Esophagus squamous epithelium (tissue), 5 donors: ENCODE data around the gene TULP4. TPM values are rescaled to one million over a fixed set of nuclear protein-coding genes. Genes with fewer than 3 reads are reported as not detected.

Source experiments
- DNase-seq: peaks from one replicate; lab custom pipeline; 2025; lab: John Stamatoyannopoulos, UW
- H3K27ac ChIP-seq, 4 donors: fragments of 200-600 bp; sonication (generic); one replicate each; pipeline ENCODE4 v1.5.1; 2016 to 2019; ENCODE audit warnings: mild to moderate bottlenecking in 1 of 4
- H3K27me3 ChIP-seq, 4 donors: fragments of 200-600 bp; sonication (generic); 1 replicate in 3 of 4; 2 replicates in 1 of 4; pipeline versions ENCODE4 v1.5.1 to v1.6.0; 2017 to 2021; ENCODE audit warnings: antibody characterized with exemption in 1 of 4
- H3K36me3 ChIP-seq, 3 donors: fragments of 200-600 bp; sonication (generic); one replicate each; pipeline ENCODE4 v1.5.1; 2016 to 2019
- H3K4me1 ChIP-seq, 3 donors: fragments of 200-600 bp; sonication (generic); one replicate each; pipeline ENCODE4 v1.5.1; 2017 to 2019
- H3K4me3 ChIP-seq, 4 donors: fragments of 200-600 bp; sonication (generic); 1 replicate in 3 of 4; 2 replicates in 1 of 4; pipeline ENCODE4 v1.5.1; 2016 to 2019; ENCODE audit warnings: mild to moderate bottlenecking in 2 of 4, moderate library complexity in 1 of 4
- H3K9me3 ChIP-seq, 3 donors: fragments of 200-600 bp; sonication (generic); one replicate each; pipeline ENCODE4 v1.5.1; 2016 to 2019
- CTCF ChIP-seq, 6 experiments: fragments of 450-650 bp in 4 of 6; fragments of 200-600 bp in 2 of 6; sonication (generic) in 2 of 6; IDR thresholded peaks; one replicate each; pipeline ENCODE4 v1.5.1; 2016 to 2019; ENCODE audit warnings: antibody characterized with exemption in 6 of 6, mild to moderate bottlenecking in 4 of 6, moderate library complexity in 4 of 6
- POLR2A ChIP-seq, 4 donors: fragments of 450-650 bp; IDR thresholded peaks; one replicate each; pipeline ENCODE4 v1.6.1; 2017; ENCODE audit warnings: antibody characterized with exemption in 4 of 4, mild to moderate bottlenecking in 4 of 4, moderate library complexity in 3 of 4
- WGBS, 2 donors: methylation state at CpG; one replicate each; pipeline ENCODE4 v1.1.5; 2018; 5-methylcytosine and 5-hydroxymethylcytosine counted together
- intact Hi-C: fragments of 100-400 bp; cut with DNase I; formaldehyde crosslinking; loops from one replicate; pipeline ENCODE4 v1.15.0; 2022
- total RNA-seq, 4 donors: library from RNA; depleted of rRNA; stranded (reverse); fragments of >200 nt; gene quantifications; one replicate each; pipeline ENCODE4 v1.1.0, GENCODE V29; 2016
- donor health status: DM: yes; HTN: yes; CAD: no.

Gene TULP4
- total RNA-seq, 4 donors from 2014 or later: 50.9 to 104 (median 59.2) TPM

- no peaks in the 10 kb centered on the region for H3K9me3 ChIP-seq
- peak overlapping the region in 1 of 4 donors; percentile 68 for H3K27ac ChIP-seq
- H3K27me3 ChIP-seq: no peaks in the 10 kb centered on the region
- intact Hi-C loops: no loop called here
- H3K4me1 ChIP-seq: peaks cover 0 to 35% (median 0%) of the 10 kb centered on the region in 3 donors
- no peak overlapping the region for H3K4me3 ChIP-seq
- WGBS, 2 donors: 73% methylated on average over 2 of the region's 2 CpGs
- no peak for DNase-seq
- no peak for TF ChIP-seq POLR2A (IDR thresholded peaks at IDR 0.05)
- TF ChIP-seq CTCF (IDR thresholded peaks at IDR 0.05): no peak
- peaks cover 0 to 72% (median 0%) of the 10 kb centered on the region in 3 donors for H3K36me3 ChIP-seq
These were observed 149.7 kb downstream of the TULP4 start for GRCh38 chr6:158461954-158462353.

- 94 to 95% methylated on average over 6 to 9 of the region's 9 CpGs for WGBS, 2 donors
- TF ChIP-seq CTCF (IDR thresholded peaks at IDR 0.05): no peak
- no peak for TF ChIP-seq POLR2A (IDR thresholded peaks at IDR 0.05)
- Histone ChIP-seq H3K4me3 (no peak overlapping the region), H3K27ac (no peak overlapping the region), H3K9me3 (no peaks in the 10 kb centered on the region), H3K4me1 (peaks cover 0 to 39% (median 4%) of the 10 kb centered on the region in 3 donors), H3K36me3 (peaks cover 0 to 67% (median 0%) of the 10 kb centered on the region in 3 donors), H3K27me3 (no peaks in the 10 kb centered on the region)
- intact Hi-C loops: no loop called here
- DNase-seq: no peak
These were observed 152.2 kb downstream of the TULP4 start for GRCh38 chr6:158464483-158464882.

- no peak overlapping the region for H3K27ac ChIP-seq
- peaks cover 0 to 31% (median 4%) of the 10 kb centered on the region in 3 donors for H3K4me1 ChIP-seq
- H3K36me3 ChIP-seq: peaks cover 0 to 67% (median 0%) of the 10 kb centered on the region in 3 donors
- no peak overlapping the region for H3K4me3 ChIP-seq
- H3K27me3 ChIP-seq: no peaks in the 10 kb centered on the region
- WGBS, 2 donors: 78 to 81% methylated on average over 2 of the region's 2 CpGs
- no peak for TF ChIP-seq CTCF (IDR thresholded peaks at IDR 0.05)
- TF ChIP-seq POLR2A (IDR thresholded peaks at IDR 0.05): no peak
- no peaks in the 10 kb centered on the region for H3K9me3 ChIP-seq
- intact Hi-C loops: no loop called here
- DNase-seq: no peak
These were observed 153.0 kb downstream of the TULP4 start for GRCh38 chr6:158465257-158465656.

GRCh38 chr6:158465747-158466146, 153.5 kb downstream of the TULP4 start:
- peaks cover 0 to 67% (median 0%) of the 10 kb centered on the region in 3 donors for H3K36me3 ChIP-seq
- 74 to 80% methylated on average over 3 of the region's 3 CpGs for WGBS, 2 donors
- peaks cover 0 to 26% (median 4%) of the 10 kb centered on the region in 3 donors for H3K4me1 ChIP-seq
- H3K4me3 ChIP-seq: no peak overlapping the region
- intact Hi-C loops: no loop called here
- no peaks in the 10 kb centered on the region for H3K9me3 ChIP-seq
- no peaks in the 10 kb centered on the region for H3K27me3 ChIP-seq
- TF ChIP-seq CTCF (IDR thresholded peaks at IDR 0.05): no peak
- no peak for TF ChIP-seq POLR2A (IDR thresholded peaks at IDR 0.05)
- DNase-seq: no peak
- no peak overlapping the region for H3K27ac ChIP-seq

GRCh38 chr6:158467923-158468322, 155.7 kb downstream of the TULP4 start:
- DNase-seq: no peak
- intact Hi-C loops: no loop called here
- H3K27ac ChIP-seq: peak overlapping the region in 1 of 4 donors; percentile 40
- no peak overlapping the region for H3K4me3 ChIP-seq
- TF ChIP-seq POLR2A (IDR thresholded peaks at IDR 0.05) (no peak), CTCF (IDR thresholded peaks at IDR 0.05) (no peak)
- H3K36me3 ChIP-seq: peaks cover 0 to 51% (median 0%) of the 10 kb centered on the region in 3 donors
- no peaks in the 10 kb centered on the region for H3K27me3 ChIP-seq
- H3K4me1 ChIP-seq: peaks cover 0 to 14% (median 4%) of the 10 kb centered on the region in 3 donors
- 69 to 75% methylated on average over 6 of the region's 6 CpGs for WGBS, 2 donors
- H3K9me3 ChIP-seq: no peaks in the 10 kb centered on the region
